NCI-H1930 (cell line): ENCODE data around the gene BHLHE41.

Source experiments
- DNase-seq, 2 experiments: peaks; one replicate each; lab custom pipeline; 2025; lab: John Stamatoyannopoulos, UW

BHLHE41 gene

GRCh38 chr12:26134540-26134939 is 9.7 kb upstream of the BHLHE41 start:
- DNase-seq: no peak

GRCh38 chr12:26133521-26133920 is 8.7 kb upstream of the BHLHE41 start:
- no peak for DNase-seq

DNA sequence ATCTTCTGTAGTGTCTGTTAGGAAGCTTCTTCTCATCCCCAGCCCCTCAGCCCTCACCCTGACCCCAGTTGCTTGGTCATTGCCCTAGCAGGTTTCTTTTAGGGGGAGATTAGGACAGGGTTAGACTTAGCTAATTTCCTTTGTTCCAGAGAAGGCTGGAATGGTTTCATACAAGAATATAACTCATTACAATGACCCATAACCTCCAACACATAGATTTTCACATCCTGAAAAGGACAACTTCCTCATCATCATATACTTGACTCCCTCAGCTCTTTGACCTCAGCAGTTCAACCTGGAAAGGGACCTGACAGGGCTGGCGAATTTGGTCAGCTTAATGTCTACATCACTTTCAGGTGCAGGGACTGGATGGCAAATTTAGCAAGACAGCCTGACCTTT is 8.0 kb upstream of the BHLHE41 start:
- no peak for DNase-seq

GRCh38 chr12:26131936-26132335 is 7.1 kb upstream of the BHLHE41 start:
- no peak for DNase-seq

- no peak for DNase-seq
These were observed 5.9 kb upstream of the BHLHE41 start for GRCh38 chr12:26130728-26131127.

GRCh38 chr12:26128168-26128567 is 3.3 kb upstream of the BHLHE41 start:
- DNase-seq: no peak

- no peak for DNase-seq
These were observed 2.6 kb upstream of the BHLHE41 start for GRCh38 chr12:26127404-26127803.

DNA sequence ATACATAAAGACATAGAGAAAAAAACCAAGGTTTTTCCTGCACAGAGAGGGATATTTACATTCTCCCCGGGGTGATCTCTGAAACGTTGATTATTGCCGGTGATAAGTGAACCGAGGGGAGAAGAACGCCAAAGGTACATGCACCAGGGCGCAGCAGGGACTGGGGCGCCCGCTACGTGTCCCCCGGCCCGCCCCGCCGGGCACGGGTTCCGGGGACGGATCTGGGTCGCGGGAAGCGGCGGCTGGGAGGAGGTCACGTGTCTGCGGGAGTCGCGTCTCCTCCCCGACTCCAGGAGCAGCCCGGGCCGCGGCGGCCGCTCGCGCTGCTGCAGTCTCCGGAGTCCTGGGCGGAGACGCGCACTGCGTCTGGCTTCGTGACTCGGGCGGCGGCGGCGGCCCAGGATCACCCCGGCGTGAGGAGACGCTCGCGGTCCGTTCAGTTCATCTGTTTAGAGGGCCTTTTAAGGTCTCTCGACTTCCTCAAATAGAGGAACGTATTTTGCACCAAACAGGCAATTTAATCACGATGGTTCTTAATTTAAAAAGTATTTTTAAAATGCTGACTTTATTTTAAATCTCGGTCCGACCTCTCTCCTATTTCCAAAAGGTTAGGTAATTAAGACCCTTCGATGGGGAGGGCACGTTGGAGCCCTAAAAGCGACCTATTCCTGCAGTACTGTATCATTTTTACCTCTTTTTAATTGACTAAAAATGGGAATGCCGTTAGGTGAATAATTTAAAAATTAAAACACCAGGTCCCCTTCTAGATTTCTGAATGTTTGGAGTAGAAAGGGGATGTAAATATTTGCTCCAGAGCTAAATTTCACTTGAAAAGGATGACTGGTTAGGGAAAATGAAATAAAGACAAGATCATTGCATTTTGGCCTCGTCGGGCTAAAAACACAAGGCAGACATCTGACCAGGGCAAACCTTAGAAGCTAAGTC is 1.8 kb upstream of the BHLHE41 start:
- peak; percentile 60 to 65 for DNase-seq

GRCh38 chr12:26125400-26126339 is 833 bp upstream of the BHLHE41 start:
- DNase-seq: peak; percentile 59 to 72

- no peak for DNase-seq
These were observed 1.3 kb downstream of the BHLHE41 start for GRCh38 chr12:26123482-26123980.

DNA sequence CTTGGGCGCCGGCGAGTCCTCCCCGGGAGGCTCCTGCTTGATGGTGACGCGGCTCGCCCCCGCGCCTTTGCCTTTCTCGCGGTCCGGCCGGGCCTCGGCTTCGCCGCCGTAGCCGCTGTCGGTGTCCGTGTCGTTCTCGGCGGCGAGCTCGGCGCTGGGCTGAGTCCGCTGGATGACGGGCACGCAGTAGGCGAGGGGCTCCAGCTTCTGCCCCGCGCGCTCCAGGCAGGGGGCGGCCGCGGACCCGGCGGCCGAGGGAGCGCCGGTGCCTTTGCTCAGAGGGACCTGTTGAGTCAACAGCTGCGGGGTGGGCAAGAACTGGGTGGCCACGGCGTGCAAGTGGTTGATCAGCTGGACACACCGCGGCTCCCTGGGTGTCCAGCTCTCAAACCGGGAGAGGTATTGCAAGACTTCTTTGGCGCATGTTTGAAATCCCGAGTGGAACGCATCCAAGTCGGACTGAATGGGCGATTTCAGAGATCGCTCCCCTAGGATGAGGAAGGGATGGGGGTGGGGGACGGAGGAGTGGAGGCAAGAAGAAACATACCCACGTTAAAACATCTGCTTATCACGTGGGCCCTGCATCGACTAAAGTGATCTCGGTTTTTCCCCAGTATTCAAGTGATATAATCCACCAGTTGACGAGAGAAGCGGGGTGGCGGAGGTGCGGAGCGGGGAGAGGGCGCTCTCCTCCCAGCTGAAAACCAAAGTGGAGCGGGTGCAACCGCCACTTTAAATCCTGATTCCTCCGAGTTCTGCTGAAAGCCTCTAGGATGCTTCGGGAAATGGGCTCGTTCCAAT is 2.0 kb downstream of the BHLHE41 start:
- peak in 1 of 2 experiments; percentile 22 for DNase-seq

DNA sequence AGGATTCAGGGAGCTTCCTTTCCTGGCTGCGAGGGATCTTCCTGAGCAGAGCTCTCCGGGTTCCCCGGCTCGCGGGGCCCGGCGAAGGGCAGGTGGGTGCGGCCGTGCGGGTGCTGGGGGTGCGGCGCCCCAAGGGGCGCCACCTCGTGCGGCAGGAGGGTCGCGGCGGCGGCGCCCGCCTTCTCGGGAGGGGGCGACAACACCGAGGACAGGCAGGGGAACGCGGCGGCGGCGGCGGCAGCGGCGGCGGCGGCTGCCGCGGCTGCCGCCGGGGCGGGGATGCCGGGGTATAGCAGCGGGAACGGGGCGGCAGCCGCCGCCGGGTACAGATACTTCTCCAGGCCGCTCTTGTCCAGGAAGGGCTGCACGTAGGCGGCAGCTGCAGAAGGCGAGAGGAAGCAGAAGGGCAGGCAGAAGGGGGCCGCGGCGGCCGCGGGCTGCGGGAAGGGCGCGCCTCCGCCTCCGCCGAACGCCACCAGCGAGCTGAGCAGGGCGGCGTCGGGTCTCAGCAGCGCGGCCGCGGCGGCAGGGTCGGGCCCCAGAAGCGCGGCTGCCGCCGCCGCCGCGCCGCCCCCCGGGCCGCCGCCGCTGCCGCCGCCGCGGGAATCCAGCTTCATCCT is 2.7 kb downstream of the BHLHE41 start:
- no peak for DNase-seq

GRCh38 chr12:26121323-26122060 is 3.3 kb downstream of the BHLHE41 start:
- no peak for DNase-seq

DNA sequence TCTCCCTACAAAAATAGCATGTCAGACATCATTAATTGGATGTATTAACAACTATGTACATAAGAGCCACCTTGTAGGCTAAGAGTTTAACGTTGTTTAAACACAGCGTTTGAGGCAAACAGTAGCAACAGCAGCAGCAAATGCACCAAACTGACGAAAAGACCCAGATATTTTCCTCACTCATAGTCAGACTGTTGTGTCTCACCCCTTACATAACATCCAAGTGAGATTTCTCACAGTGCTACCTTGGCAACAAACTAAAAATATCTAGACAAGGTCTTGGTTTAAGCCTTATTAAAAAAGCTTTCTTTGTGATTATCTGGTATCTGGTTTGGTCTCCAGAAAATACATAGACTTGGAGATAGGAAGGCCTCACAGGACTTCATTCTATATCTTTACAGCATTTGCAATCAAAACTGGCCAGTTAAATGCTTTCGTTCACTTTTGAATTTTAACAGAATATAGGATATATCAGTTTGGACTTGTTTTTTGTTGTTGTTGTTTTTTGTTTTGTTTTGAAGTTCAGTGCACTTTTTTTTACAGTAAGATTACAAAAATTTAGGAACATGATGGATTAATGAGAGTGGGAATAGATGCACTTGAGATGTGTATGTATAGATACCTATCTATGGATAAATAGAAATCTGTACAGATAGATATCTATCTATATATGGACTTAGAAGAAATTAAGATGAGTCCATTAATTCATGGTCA is 4.1 kb downstream of the BHLHE41 start:
- DNase-seq: no peak

DNA sequence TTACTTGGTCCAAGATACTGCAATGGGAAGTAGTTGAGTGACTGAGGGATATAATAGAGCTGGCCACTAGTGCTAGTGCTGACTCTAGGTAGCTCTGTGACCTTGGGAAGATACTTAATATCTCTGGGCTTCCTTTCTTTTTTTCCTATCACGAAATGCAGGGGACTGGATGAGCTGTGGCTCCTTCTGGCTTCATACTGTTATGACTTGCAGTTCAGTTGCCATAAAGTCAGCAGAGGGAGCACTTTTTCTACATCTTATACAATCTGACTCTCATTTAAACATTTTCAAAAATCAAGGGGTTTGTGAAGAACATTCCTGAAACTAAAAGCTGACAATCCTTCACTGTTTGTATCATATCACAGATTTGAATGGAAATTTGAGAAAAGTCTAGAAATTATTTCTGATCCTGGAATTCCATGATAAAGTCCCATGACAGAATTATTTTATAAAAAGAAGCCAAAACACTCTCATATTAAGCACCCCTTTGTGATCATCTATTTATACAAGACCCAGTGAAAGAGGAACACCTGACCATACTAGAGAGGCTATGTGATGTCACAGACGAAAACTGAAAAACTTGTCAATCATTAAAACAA is 5.3 kb downstream of the BHLHE41 start:
- DNase-seq: peak in 1 of 2 experiments; percentile 23

DNA sequence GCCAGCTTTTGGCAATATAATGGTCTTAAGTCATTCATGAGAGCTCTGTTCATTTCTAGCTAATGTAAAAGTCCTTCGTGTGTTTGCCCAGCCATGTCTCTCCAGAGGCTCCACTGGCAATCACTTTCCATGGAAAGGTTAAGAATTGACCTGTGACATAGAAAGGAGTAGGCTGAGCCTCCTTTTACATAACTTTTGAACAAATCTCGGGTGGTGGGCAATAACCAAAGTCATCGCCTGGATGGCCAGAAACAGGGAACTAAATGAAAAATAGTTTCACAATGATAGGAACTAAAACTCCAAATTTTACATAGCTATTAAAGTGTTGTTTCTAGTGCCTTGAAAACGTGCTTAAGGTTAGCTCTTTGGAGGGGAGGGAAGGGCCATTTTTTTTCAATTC is 6.5 kb downstream of the BHLHE41 start:
- DNase-seq: no peak

DNA sequence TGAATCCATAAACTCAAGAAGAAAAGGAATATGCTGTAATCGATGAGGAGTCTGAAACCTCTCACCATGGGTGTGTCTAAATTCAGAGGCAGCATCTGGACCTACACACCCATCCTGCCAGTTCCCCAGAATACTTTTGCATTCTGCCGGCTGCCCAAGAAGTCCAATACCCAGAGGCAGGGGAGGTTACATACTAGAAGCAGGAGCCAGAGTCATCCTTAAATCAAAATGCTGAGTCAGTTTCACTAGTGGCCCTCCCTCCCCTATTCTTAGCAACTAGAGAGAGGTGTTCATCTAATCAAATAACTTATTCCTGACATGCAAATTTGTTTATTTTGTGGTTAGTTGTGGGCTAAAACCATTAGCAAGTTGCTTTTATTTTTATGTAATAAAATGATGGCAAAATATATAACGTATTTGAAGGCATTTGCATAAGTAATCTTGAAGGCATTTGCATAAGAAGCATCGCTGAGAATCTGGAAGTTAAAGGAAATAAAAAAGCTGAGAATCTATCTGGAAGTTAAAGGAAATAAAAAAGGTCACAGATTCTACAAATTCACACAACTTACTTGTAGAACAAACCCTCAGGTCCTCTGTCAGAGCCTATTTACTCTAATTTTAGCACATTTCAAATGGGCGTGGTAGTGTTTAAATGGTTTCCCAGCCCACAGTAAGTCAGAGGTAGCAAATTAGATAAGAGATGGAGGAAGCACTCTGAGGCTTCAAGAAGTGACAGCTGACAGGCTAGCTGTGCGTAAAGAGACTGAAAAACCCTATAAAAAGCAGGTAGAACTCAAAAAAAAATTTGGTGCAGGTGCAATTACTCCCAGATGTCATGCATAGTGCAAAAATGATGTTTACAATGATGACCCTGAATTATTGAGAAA is 7.8 kb downstream of the BHLHE41 start:
- DNase-seq: no peak

GRCh38 chr12:26114720-26115401 is 10.0 kb downstream of the BHLHE41 start:
- DNase-seq: no peak
